Measurements from ENCODE around the gene ADGRV1.

The ADGRV1 gene

GRCh38 chr5:90875456-90875855 lies 316.9 kb downstream of the ADGRV1 start:
- DNase-seq, result no peak

DNA sequence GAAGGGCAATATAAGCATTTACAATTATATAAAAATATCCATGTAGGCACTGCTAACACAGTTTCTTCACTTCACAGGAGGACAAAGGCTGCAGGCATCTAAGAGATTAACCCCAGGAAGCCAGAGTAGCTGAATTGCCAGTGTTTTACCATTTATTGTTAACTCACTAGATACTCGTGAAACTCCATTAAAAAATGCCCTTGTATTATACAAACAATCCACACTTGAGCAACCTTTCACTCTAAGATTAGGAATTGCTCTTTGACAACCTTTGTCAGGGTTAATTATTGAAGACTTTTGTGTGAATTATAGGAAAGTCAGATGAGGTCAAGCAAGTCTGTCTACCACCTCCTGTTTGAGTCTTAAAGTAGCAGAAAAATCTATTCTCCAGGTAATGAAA lies 317.8 kb downstream of the ADGRV1 start:
- DNase-seq, result no peak

- no peak for DNase-seq
Measured at GRCh38 chr5:90877049-90877448, 318.5 kb downstream of the ADGRV1 start.

DNA sequence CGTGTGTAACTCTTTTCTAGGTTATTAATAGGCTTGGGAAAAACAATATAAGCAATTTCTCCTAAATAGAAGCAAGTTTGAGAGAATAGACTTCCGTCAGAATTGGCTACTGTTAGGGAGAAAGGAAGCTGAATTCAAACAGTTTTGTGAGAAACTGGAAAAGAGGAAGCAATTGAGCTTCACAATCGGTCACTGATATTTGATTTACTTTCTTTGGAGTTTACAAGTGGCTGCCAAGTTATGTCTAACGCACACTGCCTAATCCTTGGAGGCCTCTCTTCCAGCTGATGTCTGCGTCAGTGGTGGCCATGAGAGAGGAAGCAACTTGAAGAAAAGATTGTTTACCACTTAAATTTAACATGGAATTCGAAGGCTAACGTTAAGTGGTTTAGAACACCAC lies 319.5 kb downstream of the ADGRV1 start:
- DNase-seq, result no peak

GRCh38 chr5:90878549-90879196 lies 320.1 kb downstream of the ADGRV1 start:
- no peak for DNase-seq

DNA sequence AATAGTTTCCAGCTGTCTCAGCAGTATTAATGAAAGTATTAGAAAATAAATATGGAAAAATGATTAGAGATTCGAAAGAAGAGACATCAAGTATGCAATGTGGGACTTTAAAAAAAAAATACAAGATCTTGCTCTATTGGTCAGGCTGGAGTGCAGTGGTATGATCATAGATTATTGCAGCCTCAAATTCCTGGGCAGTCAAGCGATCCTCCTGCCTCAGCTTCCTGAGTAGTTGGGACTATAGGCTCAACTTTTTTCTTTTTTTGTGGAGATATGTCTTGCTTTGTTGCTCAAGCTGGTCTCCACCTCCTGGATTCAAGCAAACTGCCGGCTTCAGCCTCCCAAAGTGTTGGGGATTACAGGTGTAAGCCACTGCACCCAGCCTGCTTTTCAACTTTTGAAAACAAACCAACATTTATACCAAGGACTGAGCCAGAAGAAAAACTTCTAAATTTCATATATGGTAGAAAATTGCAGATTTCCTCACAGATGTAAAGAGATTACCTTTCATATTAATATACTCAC lies 323.1 kb downstream of the ADGRV1 start:
- no peak for DNase-seq

DNA sequence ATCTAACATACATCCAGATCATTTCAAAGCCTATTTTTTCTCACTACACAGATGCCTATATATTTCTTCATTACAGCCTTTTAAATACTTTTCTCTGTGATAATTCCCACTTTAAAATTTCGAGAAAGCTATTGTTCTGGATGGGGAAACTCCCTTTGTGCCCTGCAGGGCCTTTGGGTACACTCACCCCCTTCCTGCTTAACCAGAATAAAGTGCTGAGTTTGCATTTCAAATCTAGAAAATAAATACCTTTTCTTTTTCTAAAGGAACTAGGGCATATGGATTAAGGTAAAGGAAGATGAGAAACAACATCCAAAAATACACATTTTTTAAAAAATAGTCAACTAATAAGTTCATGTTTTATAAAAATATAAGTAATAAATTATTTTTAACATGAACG lies 323.9 kb downstream of the ADGRV1 start:
- DNase-seq, result no peak

- no peak for DNase-seq
Measured at GRCh38 chr5:90885180-90885868, 326.7 kb downstream of the ADGRV1 start.

GRCh38 chr5:90886381-90886780 lies 327.8 kb downstream of the ADGRV1 start:
- DNase-seq, result no peak

- DNase-seq, result no peak
Measured at GRCh38 chr5:90888511-90889324, 330.1 kb downstream of the ADGRV1 start.

GRCh38 chr5:90889325-90889600 lies 330.7 kb downstream of the ADGRV1 start:
- no peak for DNase-seq

- no peak for DNase-seq
Measured at GRCh38 chr5:90890180-90890579, 331.6 kb downstream of the ADGRV1 start.

- no peak for DNase-seq
Measured at GRCh38 chr5:90894866-90895420, 336.3 kb downstream of the ADGRV1 start.

DNA sequence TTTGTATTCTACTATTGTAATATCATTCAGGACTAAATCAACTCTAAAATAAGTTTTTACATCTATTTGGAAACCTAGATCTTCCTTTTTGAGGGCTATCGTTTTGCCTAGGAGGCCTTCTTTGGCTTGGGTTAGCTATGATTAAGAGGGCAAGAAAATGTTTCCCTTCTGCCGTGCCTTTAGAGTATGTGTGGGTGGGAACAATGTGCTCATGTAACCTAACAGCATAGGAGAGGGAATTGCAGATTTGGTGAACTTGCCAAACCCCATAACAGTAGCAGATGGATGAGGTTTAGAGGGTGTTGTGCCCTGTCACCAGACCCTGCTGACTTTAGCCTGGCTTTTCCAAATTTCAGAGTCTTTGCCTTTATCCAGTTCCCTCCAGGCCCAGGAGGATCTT lies 339.0 kb downstream of the ADGRV1 start:
- no peak for DNase-seq

DNA sequence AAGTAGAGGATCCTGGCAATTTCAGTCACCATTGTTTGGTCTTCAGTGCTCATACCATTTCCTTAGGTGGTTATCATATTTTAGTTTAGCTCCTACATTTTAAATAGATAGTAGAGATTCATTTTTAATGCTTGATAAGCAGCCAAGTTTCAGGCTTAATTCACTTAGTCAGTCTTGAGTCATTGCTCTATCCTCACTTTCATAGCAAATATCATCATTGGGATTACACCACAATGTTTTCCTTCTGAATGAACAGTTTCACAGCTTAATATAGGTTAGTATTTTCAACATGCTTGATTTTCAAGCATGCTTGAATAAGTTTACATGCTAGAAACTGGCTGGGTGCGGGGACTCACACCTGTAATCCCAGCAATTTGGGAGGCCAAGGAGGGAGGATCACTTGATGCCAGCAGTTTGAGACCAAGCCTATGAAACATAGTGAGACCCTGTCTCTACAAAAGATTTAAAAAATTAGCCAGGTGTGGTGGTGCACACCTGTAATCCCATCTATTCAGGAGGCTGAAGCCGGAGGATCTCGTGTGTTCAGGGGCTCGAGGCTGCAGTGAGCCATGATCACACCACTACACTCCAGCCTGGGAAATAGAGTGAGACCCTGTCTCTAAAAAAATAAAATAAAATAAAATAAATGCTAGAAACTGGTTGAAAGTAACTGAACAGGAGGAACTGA lies 339.9 kb downstream of the ADGRV1 start:
- DNase-seq, result no peak

- DNase-seq, result no peak
Measured at GRCh38 chr5:90899014-90899604, 340.5 kb downstream of the ADGRV1 start.

GRCh38 chr5:90901261-90901660 lies 342.7 kb downstream of the ADGRV1 start:
- no peak for DNase-seq

DNA sequence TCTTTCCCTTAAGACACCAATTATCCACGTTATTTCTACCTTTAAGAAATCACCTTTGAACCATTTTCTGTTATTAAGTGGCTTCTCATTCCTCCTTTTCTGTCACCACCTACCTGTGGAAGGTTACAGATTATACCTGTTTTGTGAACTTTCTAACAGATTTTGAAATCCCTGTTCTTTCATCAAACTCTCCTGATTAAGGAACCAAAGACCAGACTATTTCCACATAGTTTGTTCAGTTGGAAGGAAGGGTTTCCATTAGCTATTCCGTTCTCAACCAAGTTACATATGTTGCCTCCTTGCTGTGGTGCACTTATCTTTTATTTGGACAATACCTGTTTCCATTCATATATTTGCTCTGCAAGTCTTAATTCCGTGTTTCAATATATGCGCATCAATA lies 343.6 kb downstream of the ADGRV1 start:
- DNase-seq, result no peak

- no peak for DNase-seq
Measured at GRCh38 chr5:90902651-90903386, 344.2 kb downstream of the ADGRV1 start.

DNA sequence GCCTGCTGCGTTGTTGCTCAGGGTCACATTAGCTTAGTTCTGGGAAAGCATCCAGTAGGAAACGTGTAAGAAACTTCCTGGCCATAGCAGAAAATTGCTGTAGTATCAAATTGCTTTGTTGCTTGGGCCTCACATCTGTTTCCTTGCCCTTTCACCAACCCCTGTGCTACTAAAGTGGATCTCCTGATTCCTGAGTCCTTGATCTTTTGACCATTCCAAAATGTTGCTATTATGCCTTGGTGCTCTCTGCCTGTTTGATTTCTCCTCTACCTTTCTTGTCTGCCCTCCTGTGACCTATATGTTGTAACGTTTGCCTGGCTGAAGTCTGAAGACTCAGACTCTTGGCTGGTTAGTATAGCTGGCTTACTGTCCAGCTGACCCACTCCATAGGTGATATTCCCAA lies 350.5 kb downstream of the ADGRV1 start:
- no peak for DNase-seq

GRCh38 chr5:90909940-90910339 lies 351.3 kb downstream of the ADGRV1 start:
- DNase-seq, result no peak

- DNase-seq, result no peak
Measured at GRCh38 chr5:90911169-90911568, 352.6 kb downstream of the ADGRV1 start.
